ENCODE data around the gene FBXO7.
A peak's percentile ranks its signal among the peaks of the same experiment; 100 is the strongest.

The FBXO7 gene

GRCh38 chr22:32531931-32532819 is 57.6 kb downstream of the FBXO7 start:
- no peak for DNase-seq

- DNase-seq, result no peak
These were observed 58.2 kb downstream of the FBXO7 start for GRCh38 chr22:32532820-32533128.

- no peak for DNase-seq
These were observed 58.9 kb downstream of the FBXO7 start for GRCh38 chr22:32533265-32534111.

- no peak for DNase-seq
These were observed 59.9 kb downstream of the FBXO7 start for GRCh38 chr22:32534252-32535235.

- DNase-seq, result no peak
These were observed 61.0 kb downstream of the FBXO7 start for GRCh38 chr22:32535531-32536190.

GRCh38 chr22:32536352-32536751 is 61.7 kb downstream of the FBXO7 start:
- no peak for DNase-seq

- no peak for DNase-seq
These were observed 63.9 kb downstream of the FBXO7 start for GRCh38 chr22:32538521-32538920.

GRCh38 chr22:32539631-32540421 is 65.2 kb downstream of the FBXO7 start:
- peak in 1 of 5 experiments; percentile 62 for DNase-seq

- DNase-seq, result no peak
These were observed 66.9 kb downstream of the FBXO7 start for GRCh38 chr22:32541481-32541880.

- no peak for DNase-seq
These were observed 67.6 kb downstream of the FBXO7 start for GRCh38 chr22:32542066-32542676.

- no peak for DNase-seq
These were observed 68.2 kb downstream of the FBXO7 start for GRCh38 chr22:32542677-32543357.

- DNase-seq, result no peak
These were observed 70.4 kb downstream of the FBXO7 start for GRCh38 chr22:32544953-32545558.

GRCh38 chr22:32545801-32546200 is 71.2 kb downstream of the FBXO7 start:
- DNase-seq, result no peak

GRCh38 chr22:32546496-32546895 is 71.9 kb downstream of the FBXO7 start:
- DNase-seq, result no peak

- DNase-seq, result no peak
These were observed 72.3 kb downstream of the FBXO7 start for GRCh38 chr22:32546935-32547334.

- DNase-seq, result no peak
These were observed 73.4 kb downstream of the FBXO7 start for GRCh38 chr22:32548039-32548438.

All from T-helper 2 cell (primary cell).